HepG2 (cell line): Measurements from ENCODE around the gene PAFAH1B2.

Experiments used
- ASH2L ChIP-seq: fragments of 300-600, 200-600 bp; sonication (generic); IDR thresholded peaks from 2 replicates; pipeline ENCODE4 v1.7.0; 2017; ENCODE audit warnings: low read depth, mild to moderate bottlenecking, moderate library complexity, mixed read lengths, low read length; ENCODE audit not compliant: insufficient read length
- CEBPG ChIP-seq: IDR thresholded peaks from 2 replicates; pipeline ENCODE4 v1.6.1; 2016
- EZH2 ChIP-seq: conservative IDR thresholded peaks from 2 replicates; pipeline ENCODE4 v1.6.1; 2012; ENCODE audit warnings: mild to moderate bottlenecking, low read depth, low read length, moderate library complexity
- JUN ChIP-seq: sonication (generic); formaldehyde crosslinking; IDR thresholded peaks from 2 replicates; pipeline ENCODE4 v1.4.0; 2020; ENCODE audit warnings: mild to moderate bottlenecking, missing genetic modification reagents
- RFX5 ChIP-seq: IDR thresholded peaks from 2 replicates; pipeline ENCODE4 v1.6.1; 2011; ENCODE audit warnings: low read depth, low read length, improper control_type of control experiment
- ZBTB4 ChIP-seq: sonication (generic); formaldehyde crosslinking; IDR thresholded peaks from 2 replicates; pipeline ENCODE4 v1.4.0; 2020; ENCODE audit warnings: missing genetic modification reagents, mild to moderate bottlenecking, borderline replicate concordance
- ZNF138 ChIP-seq: sonication (generic); formaldehyde crosslinking; IDR thresholded peaks from 2 replicates; pipeline ENCODE4 v1.5.0; 2020; ENCODE audit warnings: mild to moderate bottlenecking, low read depth, missing genetic modification reagents

GRCh38 chr11:117197006-117197405, 52.9 kb downstream of the PAFAH1B2 start:
- no peak for TF ChIP-seq ZBTB4 (CRISPR knock-in tag)
- no peak for TF ChIP-seq ASH2L
- no peak for TF ChIP-seq CEBPG (CRISPR knock-in tag)
- no peak for TF ChIP-seq ZNF138 (CRISPR knock-in tag)
- TF ChIP-seq JUN (CRISPR knock-in tag), result no peak
- TF ChIP-seq RFX5, result no peak
- no peak for TF ChIP-seq EZH2
